ENCODE data around the gene SERPINB2. TPM values are rescaled to one million over a fixed set of nuclear protein-coding genes. Genes with fewer than 3 reads are reported as not detected.

Gene SERPINB2
- total RNA-seq, 1 experiment from 2014 or later, result 2.5 TPM

GRCh38 chr18:63858456-63858855 lies 29.0 kb upstream of the SERPINB2 start:
- Histone ChIP-seq H3K36me3 (ENCODE audit: insufficient read depth, low read length, poor library complexity, severe bottlenecking) (no peaks in the 10 kb centered on the region), H3K4me3 (ENCODE audit: low read depth, low read length, poor library complexity, severe bottlenecking) (no peak overlapping the region), H3K27me3 (replicated peaks; ENCODE audit: insufficient read depth, low read depth, low read length, poor library complexity) (no peaks in the 10 kb centered on the region), H3K9me3 (ENCODE audit: low read depth, low read length, poor library complexity, severe bottlenecking) (no peaks in the 10 kb centered on the region), H3K27ac (ENCODE audit: low read depth, low read length, poor library complexity, severe bottlenecking) (no peak overlapping the region), H3K4me1 (ENCODE audit: insufficient read depth, low read length, poor library complexity, severe bottlenecking) (no peaks in the 10 kb centered on the region)
- ChIA-PET CTCF (interaction anchor here (0.7 kb wide), 1 partner anchor 347 kb away, joined by 8 read pairs; no protein-coding TSS in a partner anchor), POLR2A (ENCODE audit: low non-redundant PET) (no interaction called here)
- intact Hi-C loops (cut with micrococcal nuclease; ENCODE audit: unreplicated experiment), result no loop called here
- BruUV-seq (replicated peaks), result no TSS peak
- TF ChIP-seq EZH2 (IDR thresholded peaks at IDR 0.05; ENCODE audit: borderline replicate concordance, low read depth, low read length, poor library complexity, severe bottlenecking) (no peak), CTCF (conservative IDR thresholded peaks at IDR 0.05; ENCODE audit: low read depth, low read length) (no peak)
- no peak for DNase-seq (ENCODE audit: low spot score)

GRCh38 chr18:63859781-63860475 lies 27.6 kb upstream of the SERPINB2 start:
- no peak overlapping the region for H3K27ac ChIP-seq (ENCODE audit: low read depth, low read length, poor library complexity, severe bottlenecking)
- H3K27me3 ChIP-seq (replicated peaks; ENCODE audit: insufficient read depth, low read depth, low read length, poor library complexity), result no peaks in the 10 kb centered on the region
- TF ChIP-seq EZH2 (IDR thresholded peaks at IDR 0.05; ENCODE audit: borderline replicate concordance, low read depth, low read length, poor library complexity, severe bottlenecking) (no peak), CTCF (conservative IDR thresholded peaks at IDR 0.05; ENCODE audit: low read depth, low read length) (no peak)
- H3K4me3 ChIP-seq (ENCODE audit: low read depth, low read length, poor library complexity, severe bottlenecking), result no peak overlapping the region
- H3K36me3 ChIP-seq (ENCODE audit: insufficient read depth, low read length, poor library complexity, severe bottlenecking), result no peaks in the 10 kb centered on the region
- H3K4me1 ChIP-seq (ENCODE audit: insufficient read depth, low read length, poor library complexity, severe bottlenecking), result no peaks in the 10 kb centered on the region
- ChIA-PET POLR2A (ENCODE audit: low non-redundant PET) (no interaction called here), CTCF (no interaction called here)
- intact Hi-C loops (cut with micrococcal nuclease; ENCODE audit: unreplicated experiment), result no loop called here
- DNase-seq (ENCODE audit: low spot score), result no peak
- H3K9me3 ChIP-seq (ENCODE audit: low read depth, low read length, poor library complexity, severe bottlenecking), result no peaks in the 10 kb centered on the region
- no TSS peak for BruUV-seq (replicated peaks)

GRCh38 chr18:63860531-63860930 lies 27.0 kb upstream of the SERPINB2 start:
- no peak for DNase-seq (ENCODE audit: low spot score)
- Histone ChIP-seq H3K27me3 (replicated peaks; ENCODE audit: insufficient read depth, low read depth, low read length, poor library complexity) (no peaks in the 10 kb centered on the region), H3K4me3 (ENCODE audit: low read depth, low read length, poor library complexity, severe bottlenecking) (no peak overlapping the region), H3K27ac (ENCODE audit: low read depth, low read length, poor library complexity, severe bottlenecking) (no peak overlapping the region), H3K36me3 (ENCODE audit: insufficient read depth, low read length, poor library complexity, severe bottlenecking) (no peaks in the 10 kb centered on the region), H3K9me3 (ENCODE audit: low read depth, low read length, poor library complexity, severe bottlenecking) (no peaks in the 10 kb centered on the region), H3K4me1 (ENCODE audit: insufficient read depth, low read length, poor library complexity, severe bottlenecking) (no peaks in the 10 kb centered on the region)
- POLR2A ChIA-PET (ENCODE audit: low non-redundant PET), result no interaction called here
- CTCF ChIA-PET, result no interaction called here
- BruUV-seq (replicated peaks), result no TSS peak
- intact Hi-C loops (cut with micrococcal nuclease; ENCODE audit: unreplicated experiment), result no loop called here
- TF ChIP-seq EZH2 (IDR thresholded peaks at IDR 0.05; ENCODE audit: borderline replicate concordance, low read depth, low read length, poor library complexity, severe bottlenecking), result no peak
- TF ChIP-seq CTCF (conservative IDR thresholded peaks at IDR 0.05; ENCODE audit: low read depth, low read length), result no peak
